H1 (cell line): Measurements from ENCODE around the gene INSYN1. TPM values are rescaled to one million over a fixed set of nuclear protein-coding genes. Genes with fewer than 3 reads are reported as not detected.

Source experiments
- CTCF ChIA-PET: fragments of 300-600 bp; sonication (Branson Sonifier 250); formaldehyde crosslinking; loops from one replicate; lab custom pipeline; 2021; ENCODE audit not compliant: partially characterized antibody; lab: Charles Lee
- POLR2A ChIA-PET: fragments of 300-600 bp; sonication (Branson Sonifier 250); formaldehyde crosslinking; loops from one replicate; lab custom pipeline; 2021; ENCODE audit warnings: inconsistent platforms; ENCODE audit not compliant: partially characterized antibody; lab: Charles Lee
- DNase-seq, 2 experiments: peaks; one replicate each; pipeline versions ENCODE4 v3.0.0 to v3.0.0-alpha.2; 2010 to 2022; ENCODE audit warnings: low spot score in 2 of 2, low read depth in 1 of 2, mixed read lengths in 1 of 2
- FAIRE-seq: peaks from 2 replicates; lab custom pipeline; 2011; peaks lifted over from hg19 to GRCh38; lab: Jason Lieb, UNC
- H2AFZ ChIP-seq: 2 replicates; pipeline ENCODE4 v1.8.1; 2012; ENCODE audit warnings: low read length, inconsistent platforms
- H2AK5ac ChIP-seq: 2 replicates; pipeline ENCODE4 v1.6.1; 2013; ENCODE audit warnings: low read depth, low read length
- H2BK120ac ChIP-seq: replicated peaks from 2 replicates; pipeline ENCODE3; 2013; ENCODE audit warnings: low read depth, low read length, inconsistent platforms
- H2BK12ac ChIP-seq: 2 replicates; pipeline ENCODE4 v1.6.1; 2013; ENCODE audit warnings: low read depth, low read length
- H2BK15ac ChIP-seq: 2 replicates; pipeline ENCODE4 v1.6.1; 2013; ENCODE audit warnings: low read length
- H2BK20ac ChIP-seq: 2 replicates; pipeline ENCODE4 v1.6.1; 2013; ENCODE audit warnings: low read length
- H2BK5ac ChIP-seq: 2 replicates; pipeline ENCODE4 v1.6.1; 2013; ENCODE audit warnings: low read depth, low read length
- H3K14ac ChIP-seq: 2 replicates; pipeline ENCODE4 v1.6.1; 2013; ENCODE audit warnings: inconsistent platforms; ENCODE audit not compliant: insufficient read length
- H3K18ac ChIP-seq: 2 replicates; pipeline ENCODE4 v1.6.1; 2013; ENCODE audit warnings: low read length; ENCODE audit errors: extremely low read depth
- H3K23ac ChIP-seq: 2 replicates; pipeline ENCODE4 v1.6.1; 2013; ENCODE audit warnings: inconsistent platforms; ENCODE audit not compliant: insufficient read length
- H3K23me2 ChIP-seq: 2 replicates; pipeline ENCODE4 v1.6.1; 2013; ENCODE audit warnings: low read depth, low read length
- H3K27ac ChIP-seq: 2 replicates; pipeline ENCODE4 v1.6.1; 2011; ENCODE audit warnings: low read depth, low read length, inconsistent platforms
- H3K27me3 ChIP-seq, 4 experiments: replicated peaks in 1 of 4; 1 replicate in 1 of 4; 2 replicates in 3 of 4; pipeline versions ENCODE4 v1.6.1 to v1.8.1; 2011 to 2013; ENCODE audit warnings: low read length in 3 of 4, mild to moderate bottlenecking in 3 of 4, inconsistent platforms in 2 of 4, mixed read lengths in 2 of 4, moderate library complexity in 1 of 4; ENCODE audit not compliant: control insufficient read depth in 3 of 4, insufficient read depth in 3 of 4; ENCODE audit errors: extremely low read depth in 1 of 4
- H3K36me3 ChIP-seq, 4 experiments: 2 replicates each; pipeline versions ENCODE4 v1.6.1 to v1.8.1; 2011 to 2013; ENCODE audit warnings: mild to moderate bottlenecking in 4 of 4, low read length in 3 of 4, moderate library complexity in 2 of 4, control low read depth in 1 of 4, inconsistent platforms in 1 of 4; ENCODE audit not compliant: insufficient read depth in 4 of 4, control insufficient read depth in 2 of 4
- H3K4ac ChIP-seq: replicated peaks from 2 replicates; pipeline ENCODE3; 2013; ENCODE audit warnings: low read length, low read depth, mixed read lengths, inconsistent platforms; ENCODE audit not compliant: insufficient read length
- H3K4me1 ChIP-seq, 4 experiments: replicated peaks in 1 of 4; 1 replicate in 1 of 4; 2 replicates in 3 of 4; pipeline versions ENCODE4 v1.6.1 to v1.8.1; 2011 to 2013; ENCODE audit warnings: low read length in 3 of 4, inconsistent platforms in 2 of 4, mixed read lengths in 1 of 4; ENCODE audit not compliant: insufficient read depth in 4 of 4, control insufficient read depth in 3 of 4
- H3K4me2 ChIP-seq, 2 experiments: 2 replicates each; pipeline versions ENCODE4 v1.6.1 to v1.8.1; 2011 to 2013; ENCODE audit warnings: low read depth in 2 of 2, low read length in 2 of 2, control low read depth in 1 of 2, inconsistent platforms in 1 of 2, mild to moderate bottlenecking in 1 of 2; ENCODE audit not compliant: insufficient read depth in 1 of 2
- H3K4me3 ChIP-seq, 4 experiments: fragments of 200-600, 300-600 bp in 1 of 4; sonication (generic), shearing (Covaris generic), sonication (Bioruptor Twin) in 1 of 4; 2 replicates each; pipeline versions ENCODE4 v1.5.1 to v1.8.1; 2011 to 2016; ENCODE audit warnings: low read length in 4 of 4, low read depth in 3 of 4, control low read depth in 2 of 4, inconsistent platforms in 2 of 4, mild to moderate bottlenecking in 2 of 4, mixed read lengths in 1 of 4, moderate library complexity in 1 of 4; ENCODE audit not compliant: insufficient read depth in 2 of 4; ENCODE audit errors: extremely low read depth in 1 of 4
- H3K56ac ChIP-seq: replicated peaks from 2 replicates; pipeline ENCODE3; 2013; ENCODE audit warnings: low read depth, mild to moderate bottlenecking, mixed read lengths, low read length, inconsistent platforms; ENCODE audit not compliant: insufficient read length
- H3K79me1 ChIP-seq: 2 replicates; pipeline ENCODE4 v1.6.1; 2013; ENCODE audit warnings: low read depth, low read length, control low read depth
- H3K79me2 ChIP-seq, 2 experiments: 2 replicates each; pipeline versions ENCODE4 v1.6.1 to v1.8.1; 2012 to 2013; ENCODE audit warnings: low read length in 2 of 2, mild to moderate bottlenecking in 2 of 2, inconsistent platforms in 1 of 2; ENCODE audit not compliant: insufficient read depth in 2 of 2, control insufficient read depth in 1 of 2
- H3K9ac ChIP-seq, 4 experiments: replicated peaks in 1 of 4; 1 replicate in 1 of 4; 2 replicates in 3 of 4; pipeline versions ENCODE4 v1.6.1 to v1.8.1; 2011 to 2013; ENCODE audit warnings: low read depth in 3 of 4, low read length in 3 of 4, control low read depth in 2 of 4, mild to moderate bottlenecking in 2 of 4, moderate library complexity in 2 of 4, inconsistent platforms in 1 of 4; ENCODE audit errors: extremely low read depth in 1 of 4
- H3K9me3 ChIP-seq, 2 experiments: 2 replicates each; pipeline versions ENCODE4 v1.6.1 to v1.8.1; 2012 to 2013; ENCODE audit warnings: mild to moderate bottlenecking in 2 of 2, moderate library complexity in 2 of 2, control low read depth in 1 of 2, inconsistent platforms in 1 of 2, low read depth in 1 of 2, low read length in 1 of 2, mixed read lengths in 1 of 2; ENCODE audit not compliant: insufficient read depth in 2 of 2
- H4K20me1 ChIP-seq, 2 experiments: replicated peaks in 1 of 2; 2 replicates each; pipeline versions ENCODE3 to v1.8.1; 2011 to 2013; ENCODE audit warnings: inconsistent platforms in 2 of 2, low read length in 2 of 2, mild to moderate bottlenecking in 1 of 2; ENCODE audit not compliant: insufficient read depth in 2 of 2, control insufficient read depth in 1 of 2
- H4K5ac ChIP-seq: 2 replicates; pipeline ENCODE4 v1.6.1; 2013; ENCODE audit warnings: low read length, low read depth, mixed read lengths, inconsistent platforms; ENCODE audit not compliant: insufficient read length
- H4K8ac ChIP-seq: 2 replicates; pipeline ENCODE4 v1.8.0; 2013; ENCODE audit warnings: mild to moderate bottlenecking, moderate library complexity, low read length, inconsistent platforms; ENCODE audit not compliant: insufficient read depth; ENCODE audit errors: extremely low read depth
- H4K91ac ChIP-seq: replicated peaks from 2 replicates; pipeline ENCODE3; 2013; ENCODE audit warnings: low read length, mixed read lengths, inconsistent platforms; ENCODE audit not compliant: insufficient read length
- CHD1 ChIP-seq: IDR thresholded peaks from 2 replicates; pipeline ENCODE4 v1.6.1; 2012; ENCODE audit warnings: low read depth, low read length, improper control_type of control experiment
- CTBP2 ChIP-seq: IDR thresholded peaks from 2 replicates; pipeline ENCODE4 v1.7.0; 2011; ENCODE audit warnings: borderline replicate concordance, mild to moderate bottlenecking, moderate library complexity, mixed read lengths, low read length; ENCODE audit not compliant: insufficient read depth, insufficient read length
- FOSL1 ChIP-seq: IDR thresholded peaks from 2 replicates; pipeline ENCODE4 v1.6.1; 2011; ENCODE audit warnings: mild to moderate bottlenecking, low read depth, low read length, moderate library complexity; ENCODE audit not compliant: insufficient read depth
- SIRT6 ChIP-seq: IDR thresholded peaks from one replicate; pipeline ENCODE4 v1.7.1; 2012; ENCODE audit warnings: low read length, inconsistent platforms
- SUZ12 ChIP-seq: fragments of 200-600 bp; sonication (generic); IDR thresholded peaks from 2 replicates; pipeline ENCODE4 v1.6.1; 2012; ENCODE audit warnings: mild to moderate bottlenecking, inconsistent platforms, low read length, moderate library complexity, mixed read lengths
- TBP ChIP-seq: IDR thresholded peaks from 2 replicates; pipeline ENCODE4 v1.6.1; 2011; ENCODE audit warnings: low read depth, low read length, improper control_type of control experiment
- USF2 ChIP-seq: IDR thresholded peaks from 2 replicates; pipeline ENCODE4 v1.6.1; 2011; ENCODE audit warnings: low read length, improper control_type of control experiment
- polyA plus RNA-seq, 7 experiments: library from polyadenylated mRNA; depleted of rRNA in 3 of 7; stranded (reverse) in 5 of 7; unstranded in 2 of 7; fragments of >200 nt in 5 of 7; fragments of 200-250 nt in 2 of 7; gene quantifications; 1 replicate in 5 of 7; 2 replicates in 1 of 7; 4 replicates in 1 of 7; pipeline versions ENCODE4 v1.2.1 to v1.2.3, GENCODE V29; 2011 to 2013; ENCODE audit warnings: missing spikeins in 2 of 7, mixed read lengths in 2 of 7
- total RNA-seq: library from RNA; stranded (reverse); fragmentation: NEBNext Ultra II Directional; extraction: Animal tissue kit (Norgen Biotek cat#: 25700); gene quantifications from 2 replicates; pipeline ENCODE4 v1.2.1, GENCODE V29; 2021

INSYN1 gene
- total and polyA plus RNA-seq, 2 of the 8 experiments (the other 6 are each of a cell fraction or from before 2014, with no cell fraction given), result 7.2 to 10.2 TPM

GRCh38 chr15:73777741-73778140 lies 24.6 kb upstream of the INSYN1 start:
- Histone ChIP-seq H2BK20ac (no peak overlapping the region), H2AK5ac (no peak overlapping the region), H3K4me3 (no peak overlapping the region), H3K14ac (no peak overlapping the region), H3K36me3 (no peaks in the 10 kb centered on the region), H3K4me2 (no peak overlapping the region), H4K91ac (no peak overlapping the region), H2BK15ac (no peak overlapping the region), H3K4me1 (peaks cover 0 to 14% (median 5%) of the 10 kb centered on the region in 4 experiments; a peak in 4 of 7 replicates), H4K8ac (no peak overlapping the region), H2AFZ (no peak overlapping the region), H3K9me3 (no peaks in the 10 kb centered on the region), H2BK12ac (no peak overlapping the region), H3K23me2 (no peaks in the 10 kb centered on the region), H3K18ac (no peak overlapping the region), H4K5ac (no peak overlapping the region), H3K79me1 (no peaks in the 10 kb centered on the region), H3K27ac (no peak overlapping the region), H3K27me3 (no peaks in the 10 kb centered on the region), H4K20me1 (no peaks in the 10 kb centered on the region), H2BK120ac (no peak overlapping the region), H2BK5ac (no peak overlapping the region), H3K56ac (no peak overlapping the region), H3K4ac (no peak overlapping the region), H3K23ac (no peak overlapping the region), H3K9ac (no peak overlapping the region), H3K79me2 (no peaks in the 10 kb centered on the region)
- no peak for FAIRE-seq
- no peak for DNase-seq
- no peak for TF ChIP-seq FOSL1
- no peak for TF ChIP-seq USF2
- TF ChIP-seq SIRT6, result no peak
- TF ChIP-seq SUZ12, result no peak
- TF ChIP-seq CTBP2, result no peak
- no peak for TF ChIP-seq CHD1
- TF ChIP-seq TBP, result no peak
- ChIA-PET CTCF (interaction anchor here (1.5 kb wide), 1 partner anchor 77 kb away, joined by 4 read pairs; no protein-coding TSS in a partner anchor), POLR2A (no interaction called here)
